Renal cortex interstitium (tissue), 15 donors: ENCODE data around the gene DNPH1. TPM values are rescaled to one million over a fixed set of nuclear protein-coding genes. Genes with fewer than 3 reads are reported as not detected.

Experiments used
- DNase-seq, 11 donors: peaks; one replicate each; pipeline ENCODE4 v3.0.0-alpha.2; 2013; ENCODE audit warnings: low read depth in 9 of 11, low spot score in 4 of 11; ENCODE audit errors: extremely low read depth in 1 of 11
- long read RNA-seq, 16 experiments: transcript quantifications; one replicate each; lab custom pipeline, GENCODE V29; 2026
- polyA plus RNA-seq, 3 donors: library from polyadenylated mRNA; unstranded; fragments of 120-200 nt; gene quantifications; one replicate each; pipeline ENCODE4 v1.2.1, GENCODE V29; 2013; ENCODE audit not compliant: insufficient read length in 3 of 3

The DNPH1 gene, protein sequence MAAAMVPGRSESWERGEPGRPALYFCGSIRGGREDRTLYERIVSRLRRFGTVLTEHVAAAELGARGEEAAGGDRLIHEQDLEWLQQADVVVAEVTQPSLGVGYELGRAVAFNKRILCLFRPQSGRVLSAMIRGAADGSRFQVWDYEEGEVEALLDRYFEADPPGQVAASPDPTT
- 10 to 100 TPM; 45.2 to 91.1 (median 85.0) TPM for polyA plus RNA-seq
- long read RNA-seq, donor 1, transcript DNPH1-201 (4 exons, 657 nt) = major isoform, 105 of 173 reads
- long read RNA-seq, donor 1, transcript DNPH1-202 (3 exons, 796 nt) = minor isoform, 6 of 173 reads
- long read RNA-seq, donor 1, partial matches to known transcripts = 60 of 173 reads
- long read RNA-seq, donor 1, other reads (novel, unspliced or antisense) = 0 of 173 reads
- long read RNA-seq, donor 2, transcript DNPH1-201 (4 exons, 657 nt) = major isoform, 110 of 171 reads
- long read RNA-seq, donor 2, transcript DNPH1-202 (3 exons, 796 nt) = minor isoform, 12 of 171 reads
- long read RNA-seq, donor 2, partial matches to known transcripts = 47 of 171 reads
- long read RNA-seq, donor 2, other reads (novel, unspliced or antisense) = 0 of 171 reads
- long read RNA-seq, donor 3, transcript DNPH1-201 (4 exons, 657 nt) = major isoform, 182 of 301 reads
- long read RNA-seq, donor 3, transcript DNPH1-202 (3 exons, 796 nt) = minor isoform, 19 of 301 reads
- long read RNA-seq, donor 3, partial matches to known transcripts = 95 of 301 reads
- long read RNA-seq, donor 3, other reads (novel, unspliced or antisense) = 0 of 301 reads
- long read RNA-seq, donor 4, transcript DNPH1-201 (4 exons, 657 nt) = major isoform, 147 of 259 reads
- long read RNA-seq, donor 4, transcript DNPH1-203 (2 exons, 396 nt) = minor isoform, 6 of 259 reads
- long read RNA-seq, donor 4, transcript DNPH1-202 (3 exons, 796 nt) = minor isoform, 18 of 259 reads
- long read RNA-seq, donor 4, partial matches to known transcripts = 88 of 259 reads
- long read RNA-seq, donor 4, other reads (novel, unspliced or antisense) = 0 of 259 reads
- long read RNA-seq, donor 5 = 0 reads
- long read RNA-seq, donor 6, transcript DNPH1-201 (4 exons, 657 nt) = major isoform, 97 of 191 reads
- long read RNA-seq, donor 6, transcript DNPH1-202 (3 exons, 796 nt) = minor isoform, 20 of 191 reads
- long read RNA-seq, donor 6, partial matches to known transcripts = 72 of 191 reads
- long read RNA-seq, donor 6, other reads (novel, unspliced or antisense) = 0 of 191 reads
- long read RNA-seq, donor 7, transcript DNPH1-201 (4 exons, 657 nt) = major isoform, 123 of 214 reads
- long read RNA-seq, donor 7, transcript DNPH1-202 (3 exons, 796 nt) = minor isoform, 16 of 214 reads
- long read RNA-seq, donor 7, partial matches to known transcripts = 73 of 214 reads
- long read RNA-seq, donor 7, other reads (novel, unspliced or antisense) = 0 of 214 reads
- long read RNA-seq, donor 8 = 0 reads
- long read RNA-seq, donor 9, transcript DNPH1-201 (4 exons, 657 nt) = major isoform, 160 of 254 reads
- long read RNA-seq, donor 9, transcript DNPH1-202 (3 exons, 796 nt) = minor isoform, 20 of 254 reads
- long read RNA-seq, donor 9, partial matches to known transcripts = 70 of 254 reads
- long read RNA-seq, donor 9, other reads (novel, unspliced or antisense) = 0 of 254 reads
- long read RNA-seq, donor 10, transcript DNPH1-201 (4 exons, 657 nt) = major isoform, 123 of 217 reads
- long read RNA-seq, donor 10, transcript DNPH1-202 (3 exons, 796 nt) = minor isoform, 13 of 217 reads
- long read RNA-seq, donor 10, partial matches to known transcripts = 78 of 217 reads
- long read RNA-seq, donor 10, other reads (novel, unspliced or antisense) = 0 of 217 reads
- long read RNA-seq, donor 11, transcript DNPH1-202 (3 exons, 796 nt) = minor isoform, 7 of 188 reads
- long read RNA-seq, donor 11, transcript DNPH1-201 (4 exons, 657 nt) = major isoform, 106 of 188 reads
- long read RNA-seq, donor 11, transcript DNPH1-203 (2 exons, 396 nt) = minor isoform, 5 of 188 reads
- long read RNA-seq, donor 11, partial matches to known transcripts = 70 of 188 reads
- long read RNA-seq, donor 11, other reads (novel, unspliced or antisense) = 0 of 188 reads
- long read RNA-seq, donor 12, transcript DNPH1-202 (3 exons, 796 nt) = minor isoform, 9 of 83 reads
- long read RNA-seq, donor 12, transcript DNPH1-201 (4 exons, 657 nt) = major isoform, 57 of 83 reads
- long read RNA-seq, donor 12, partial matches to known transcripts = 17 of 83 reads
- long read RNA-seq, donor 12, other reads (novel, unspliced or antisense) = 0 of 83 reads
- long read RNA-seq, donor 13 = 0 reads
- long read RNA-seq, donor 14, transcript DNPH1-202 (3 exons, 796 nt) = minor isoform, 14 of 214 reads
- long read RNA-seq, donor 14, transcript DNPH1-201 (4 exons, 657 nt) = major isoform, 130 of 214 reads
- long read RNA-seq, donor 14, partial matches to known transcripts = 67 of 214 reads
- long read RNA-seq, donor 14, other reads (novel, unspliced or antisense) = 0 of 214 reads
- long read RNA-seq, donor 15, transcript DNPH1-201 (4 exons, 657 nt) = major isoform, 66 of 84 reads
- long read RNA-seq, donor 15, transcript DNPH1-202 (3 exons, 796 nt) = minor isoform, 6 of 84 reads
- long read RNA-seq, donor 15, partial matches to known transcripts = 12 of 84 reads
- long read RNA-seq, donor 15, other reads (novel, unspliced or antisense) = 0 of 84 reads
- long read RNA-seq, donor 16, transcript DNPH1-202 (3 exons, 796 nt) = minor isoform, 29 of 553 reads
- long read RNA-seq, donor 16, transcript DNPH1-201 (4 exons, 657 nt) = major isoform, 326 of 553 reads
- long read RNA-seq, donor 16, transcript DNPH1-203 (2 exons, 396 nt) = minor isoform, 9 of 553 reads
- long read RNA-seq, donor 16, partial matches to known transcripts = 189 of 553 reads
- long read RNA-seq, donor 16, other reads (novel, unspliced or antisense) = 0 of 553 reads

DNA sequence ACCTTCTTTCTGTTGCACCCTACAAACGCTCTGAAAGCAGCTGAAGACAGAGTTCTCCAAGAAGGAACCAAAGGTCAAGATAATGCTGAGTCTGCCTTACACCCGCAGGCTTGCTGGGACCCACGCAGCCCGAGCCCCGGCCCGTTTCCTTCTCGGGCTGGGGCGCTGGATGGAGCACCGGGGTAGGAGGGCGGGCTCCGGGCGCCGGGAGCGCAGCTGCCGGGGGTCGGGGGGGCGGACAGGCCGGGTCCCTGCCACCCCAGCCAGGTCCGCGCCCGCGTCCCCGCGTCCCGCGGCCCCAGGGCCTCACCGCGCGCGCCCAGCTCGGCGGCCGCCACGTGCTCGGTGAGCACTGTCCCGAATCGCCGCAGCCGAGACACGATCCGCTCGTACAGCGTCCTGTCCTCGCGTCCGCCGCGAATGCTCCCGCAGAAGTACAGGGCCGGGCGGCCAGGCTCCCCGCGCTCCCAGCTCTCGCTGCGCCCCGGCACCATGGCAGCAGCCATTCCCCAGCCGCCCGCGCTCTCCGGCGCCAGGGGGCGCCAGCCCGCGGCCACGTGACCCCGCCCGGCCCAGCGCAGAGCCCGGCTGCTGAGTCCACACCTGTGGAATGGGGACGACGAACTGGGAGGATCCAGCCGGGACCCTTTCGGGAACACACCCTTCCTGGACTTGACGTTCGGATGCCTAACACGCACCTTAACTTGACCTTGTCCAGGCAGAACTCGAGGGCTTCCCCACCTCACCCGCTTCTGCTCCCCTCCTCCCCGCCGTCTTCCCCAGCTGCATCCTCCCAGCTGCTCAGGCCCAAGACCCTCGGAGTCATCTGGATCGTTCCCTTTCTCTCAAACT lies at the start of gene DNPH1:
TSS of gene DNPH1 (minus strand) at position 531 of the 852 bp plus-strand sequence. CDS start at position 506, 25 bp downstream.
- DNase-seq = peak in 10 of 11 donors; percentile 45 to 79 (median 68)

DNA sequence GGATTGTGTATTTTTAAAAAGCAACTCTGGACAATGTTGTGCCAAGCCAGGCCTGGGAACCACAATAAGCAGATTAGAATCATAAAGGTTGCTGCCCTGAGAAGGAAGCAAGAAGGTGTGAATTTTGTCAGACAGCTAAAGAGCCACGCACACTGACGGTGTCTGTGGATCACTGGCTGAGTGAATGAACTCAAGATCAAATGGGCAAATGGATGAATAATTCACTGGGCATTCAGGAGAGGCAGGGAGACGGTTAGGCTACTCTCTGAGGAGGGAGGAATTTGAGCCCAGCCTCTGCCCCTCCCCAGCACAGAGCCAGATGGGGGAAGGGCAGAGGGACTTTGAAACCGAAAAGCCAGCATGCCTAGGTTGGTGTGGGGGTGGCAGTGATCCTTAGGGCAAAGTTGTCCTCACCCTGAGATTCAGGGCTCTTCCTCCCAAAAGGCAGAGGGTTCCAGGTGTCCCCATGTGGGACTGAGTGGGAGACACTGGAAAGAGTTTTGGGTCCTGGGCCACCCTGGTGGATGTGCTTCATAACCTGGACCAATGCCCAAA lies 49.3 kb upstream of the DNPH1 start:
- DNase-seq = no peak

DNA sequence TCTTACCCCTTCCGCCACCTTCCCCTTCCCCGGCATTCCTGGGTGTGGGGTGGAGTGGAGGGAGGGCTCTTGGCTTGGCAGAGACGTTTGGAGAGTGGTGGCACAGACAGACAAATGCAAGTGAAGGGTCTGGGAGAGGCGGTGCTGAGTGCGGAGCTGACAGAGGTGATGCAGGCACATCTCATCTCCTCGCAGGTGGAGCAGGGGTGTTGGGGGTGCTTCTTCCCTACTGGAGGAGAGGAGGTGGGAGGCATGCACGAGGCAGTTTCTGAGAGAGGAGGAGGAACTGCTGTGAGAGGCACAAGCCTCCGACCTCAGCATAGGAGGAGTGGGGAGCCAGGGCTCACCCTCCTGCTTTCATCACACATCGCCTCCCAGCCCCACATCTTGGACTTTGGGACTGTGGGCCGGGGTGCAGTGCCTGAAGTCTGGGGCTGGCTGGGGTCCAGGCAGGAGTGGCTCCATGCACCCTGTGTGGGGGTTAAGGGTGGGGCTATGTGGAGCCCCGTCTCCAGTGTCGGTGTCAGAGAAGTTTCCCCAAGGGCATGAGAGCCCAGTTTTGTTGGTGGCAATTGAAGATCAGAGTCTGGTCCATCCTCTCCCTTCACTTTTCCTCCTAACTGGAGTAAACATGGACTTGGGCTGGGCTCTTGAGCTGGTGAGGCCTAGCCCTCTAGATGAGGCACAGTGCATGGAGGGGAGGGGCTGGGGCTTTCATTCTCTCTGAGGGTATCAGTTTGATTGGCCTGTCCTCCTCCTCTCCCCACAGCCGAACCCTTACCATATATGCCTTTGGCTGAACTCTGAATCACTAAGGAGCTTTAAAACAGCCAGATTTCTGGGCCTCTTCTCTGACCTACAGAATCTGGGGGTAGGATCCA lies 48.6 kb upstream of the DNPH1 start:
- DNase-seq = no peak

DNA sequence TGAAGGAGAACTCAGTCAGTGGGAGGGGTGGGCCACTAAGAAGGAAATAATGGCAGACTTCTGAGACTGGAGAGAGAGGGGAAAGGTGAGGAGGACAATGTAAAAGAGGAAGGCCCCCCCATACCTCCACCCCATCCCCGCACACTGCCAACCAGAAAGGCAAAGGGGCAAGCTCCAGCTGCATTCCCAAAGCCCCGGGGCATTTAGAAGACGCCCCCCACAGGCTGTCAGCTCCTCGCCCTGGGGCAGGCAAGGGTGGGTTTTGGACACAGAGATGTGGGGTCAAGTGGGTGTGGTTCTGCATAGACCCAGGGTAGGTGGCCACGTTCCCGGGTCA lies 48.0 kb upstream of the DNPH1 start:
- DNase-seq = no peak

DNA sequence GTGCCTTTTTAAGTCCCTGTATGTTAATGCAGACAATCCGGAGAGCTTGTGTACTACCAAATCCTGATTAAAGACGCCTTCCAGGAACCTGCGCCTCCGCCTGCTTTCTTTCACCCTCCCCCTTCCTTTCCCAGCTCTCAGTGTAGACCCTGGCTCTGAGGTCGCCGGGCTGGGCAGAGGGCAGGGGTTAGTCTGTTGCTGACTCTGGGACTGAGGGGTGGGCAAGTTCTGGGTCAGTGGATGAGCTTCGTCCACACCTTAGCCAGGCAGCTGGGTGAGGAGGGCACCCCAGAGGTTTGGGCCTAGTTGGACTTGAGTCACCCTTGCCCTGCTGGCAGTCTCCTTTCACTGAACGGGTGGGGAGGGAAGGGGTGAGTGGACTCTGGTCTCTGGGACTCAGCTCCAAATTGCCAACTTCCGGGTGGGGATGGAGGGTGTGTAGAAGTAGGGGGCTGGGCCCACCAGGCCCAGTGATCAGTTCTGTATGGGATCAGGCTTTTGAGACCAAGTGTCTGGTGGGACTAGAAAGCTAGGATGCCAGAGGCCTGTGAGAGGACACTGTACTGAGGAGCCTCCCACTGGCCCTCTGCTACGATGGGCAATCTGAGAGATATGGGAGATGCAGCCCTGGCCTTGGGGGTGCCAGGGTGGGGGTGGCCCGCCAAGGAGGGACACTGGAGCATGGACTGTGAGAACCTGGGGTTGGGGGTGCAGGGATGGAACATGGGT lies 47.5 kb upstream of the DNPH1 start:
- DNase-seq = no peak

DNA sequence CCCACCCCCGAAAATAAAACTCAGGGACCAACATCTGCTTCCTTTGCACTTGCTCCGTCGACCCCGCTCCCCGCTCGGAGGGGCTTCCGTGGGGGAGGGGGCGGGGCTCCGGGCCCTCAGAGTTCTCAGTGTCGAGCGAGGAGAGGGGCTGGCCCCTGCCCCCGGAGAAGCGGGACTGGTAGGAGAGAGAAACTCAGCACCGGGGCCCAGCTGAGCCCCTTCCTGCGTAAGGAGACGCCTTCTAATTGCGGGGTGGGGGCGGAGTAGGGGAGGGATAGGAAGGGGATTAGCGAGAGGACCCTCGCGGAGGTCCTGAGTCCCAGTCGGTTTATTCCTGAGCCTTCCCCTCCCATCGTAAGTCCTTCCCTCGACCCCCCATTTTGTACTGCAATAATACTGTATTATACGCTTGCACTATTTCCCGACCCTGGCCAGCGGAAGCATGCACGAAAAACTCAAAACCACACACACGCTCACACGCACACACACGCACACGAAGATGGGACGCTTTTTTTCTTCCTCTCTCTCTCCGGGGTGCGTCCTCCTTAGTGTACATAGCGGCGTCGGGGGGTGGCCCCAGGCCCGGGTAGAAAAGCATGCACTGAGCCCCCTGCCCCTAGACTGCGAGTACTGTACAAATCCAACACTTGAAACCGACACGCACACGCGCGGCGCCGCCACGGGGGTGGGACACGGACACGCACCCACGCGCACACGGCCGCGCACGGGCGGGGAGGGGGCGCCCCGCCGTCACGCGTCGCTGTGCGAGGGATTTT lies 46.7 kb upstream of the DNPH1 start:
- no peak for DNase-seq

DNA sequence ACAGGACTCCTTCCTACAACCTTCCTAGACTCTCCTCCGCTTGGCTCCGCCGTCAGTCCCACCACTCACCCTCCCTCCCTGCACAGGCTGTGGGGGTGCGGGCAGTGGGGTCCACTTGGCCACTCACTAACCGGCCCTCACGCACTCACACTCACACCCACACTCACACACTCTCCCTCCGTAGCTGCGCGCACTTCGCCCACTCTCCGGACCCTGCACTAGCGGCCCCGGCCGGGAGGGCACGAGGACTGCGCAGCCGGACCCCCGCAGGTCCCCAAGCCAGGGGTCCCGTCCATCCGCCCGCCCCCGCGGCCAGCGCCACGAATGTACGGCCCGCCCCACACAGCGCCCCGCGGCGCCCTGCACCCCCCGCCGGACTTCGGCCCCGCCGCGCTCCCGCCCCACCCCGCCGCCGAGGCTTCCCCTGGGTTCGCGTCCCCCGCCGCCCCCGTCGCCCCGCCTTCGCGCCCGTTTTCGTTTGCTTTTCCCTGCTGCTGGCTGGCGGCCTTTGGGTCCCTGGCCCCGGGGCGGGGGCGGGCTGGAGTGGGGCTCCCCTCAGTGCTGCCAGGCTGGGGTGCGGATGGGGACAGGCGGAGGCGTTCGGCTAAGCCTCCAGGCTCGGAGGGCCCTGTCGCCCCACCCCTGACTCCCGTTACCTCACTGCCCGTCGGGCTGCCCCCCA lies 45.8 kb upstream of the DNPH1 start:
- no peak for DNase-seq

DNA sequence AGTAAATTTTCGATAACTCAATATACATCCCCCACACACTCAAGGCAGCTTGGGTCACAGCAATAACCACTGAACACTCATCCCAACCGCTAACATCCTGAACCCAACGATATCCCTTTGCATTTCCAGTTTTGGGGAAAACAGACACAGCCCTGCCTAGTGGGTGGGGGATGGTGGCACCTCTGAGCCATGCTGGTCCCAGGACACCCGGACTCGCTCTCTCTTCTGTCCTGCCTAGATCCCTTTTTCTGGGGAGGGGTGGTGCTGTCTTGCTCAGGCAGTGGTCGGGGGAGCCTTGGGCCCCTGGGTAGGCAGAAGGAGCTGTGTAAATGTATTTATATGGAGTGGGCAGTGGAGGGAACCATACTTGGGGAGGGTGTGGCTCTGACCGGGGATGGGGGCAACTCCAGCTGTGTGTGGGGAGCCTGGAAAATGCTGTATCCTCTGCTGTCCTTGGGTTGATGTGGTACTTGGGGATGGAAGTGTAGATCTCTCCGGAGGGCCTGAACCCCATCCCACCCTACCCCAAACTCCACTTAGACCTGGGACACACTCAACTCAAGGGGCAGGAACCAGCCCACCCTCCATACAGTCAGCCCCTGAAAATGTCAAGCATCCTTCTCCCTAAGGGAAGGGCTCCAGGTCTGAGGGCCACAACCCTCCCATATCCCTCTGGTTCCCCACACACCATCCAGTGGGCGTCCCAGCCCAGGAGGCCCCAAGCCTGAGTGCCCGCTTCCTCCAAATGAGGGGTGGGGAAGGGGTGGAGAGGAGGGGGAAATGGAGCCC lies 45.0 kb upstream of the DNPH1 start:
- DNase-seq = no peak

DNA sequence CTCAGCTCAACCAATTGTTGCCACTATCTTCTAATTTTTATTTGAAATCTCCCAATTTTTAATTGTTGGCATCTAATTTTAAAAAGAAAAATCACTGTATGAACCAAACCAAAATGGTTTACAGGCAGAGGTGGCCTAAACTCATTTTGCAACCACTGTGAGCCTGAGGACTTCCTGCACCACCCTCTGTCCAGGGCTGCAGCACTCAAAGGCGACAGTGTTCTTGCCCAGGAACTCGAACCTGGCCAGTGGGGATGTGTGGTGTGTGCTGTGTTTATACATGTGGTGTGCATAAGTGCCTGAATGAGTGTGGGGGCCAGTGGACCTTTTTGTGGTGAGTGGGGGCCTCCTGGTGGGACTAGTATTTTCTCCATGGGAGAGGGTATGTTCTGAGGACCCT lies 44.4 kb upstream of the DNPH1 start:
- no peak for DNase-seq

DNA sequence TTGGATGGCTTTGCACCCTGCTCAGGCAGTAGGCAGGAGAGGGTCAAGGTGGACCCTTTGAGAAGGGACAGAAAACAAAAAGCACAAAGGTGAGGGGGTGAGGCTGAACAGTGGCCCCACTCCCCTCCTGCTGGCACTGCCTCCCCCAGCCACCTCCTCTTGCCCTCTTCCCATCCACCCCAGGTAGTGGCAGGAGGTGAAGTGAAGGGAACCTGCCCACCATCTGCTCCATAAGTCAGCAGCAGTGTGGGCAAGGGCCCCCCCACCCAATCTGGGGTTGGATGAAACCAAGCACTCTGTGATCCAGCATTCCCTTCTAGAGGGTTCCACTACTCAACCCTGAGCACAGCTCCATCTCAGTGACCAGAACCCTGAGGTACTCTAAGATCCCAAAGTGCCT lies 42.7 kb upstream of the DNPH1 start:
- no peak for DNase-seq

DNA sequence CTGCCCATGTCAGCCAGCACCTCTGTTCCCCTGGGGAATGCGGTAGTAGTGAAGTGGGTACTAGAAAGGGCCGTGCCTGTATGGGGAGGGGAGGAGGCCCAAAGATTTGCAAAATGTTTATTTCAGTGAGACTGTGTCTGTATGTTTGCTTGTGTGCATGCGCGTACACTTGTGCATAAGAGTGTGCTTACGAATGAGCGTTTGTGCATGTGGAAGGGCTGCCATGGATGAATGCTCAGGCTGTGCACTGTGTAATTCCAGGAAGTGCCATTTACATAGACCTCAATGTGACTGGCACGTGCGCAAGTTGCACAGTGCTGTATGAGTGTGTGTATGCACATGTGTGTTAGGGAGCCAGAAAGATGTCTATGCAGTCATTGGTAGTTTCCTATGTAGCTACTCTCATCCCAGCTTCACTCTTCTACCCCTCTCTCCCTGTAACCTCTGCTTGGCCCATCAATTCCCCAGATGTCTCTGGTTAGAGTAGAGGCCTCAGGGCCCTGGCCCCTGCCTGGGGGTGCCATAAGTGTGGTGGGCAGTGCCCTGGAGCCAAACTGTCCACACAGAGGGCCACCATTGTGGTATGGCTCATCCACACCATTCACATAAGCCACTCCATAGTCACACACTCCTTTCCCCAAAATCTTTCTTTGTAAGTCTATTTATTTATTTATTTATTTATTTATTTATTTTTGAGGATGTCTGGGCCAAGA lies 42.0 kb upstream of the DNPH1 start:
- DNase-seq = no peak
